ENCODE measurements around the gene KHK.

The KHK gene

GRCh38 chr2:27067385-27067784 is 19.2 kb upstream of the KHK start:
- H3K36me3 ChIP-seq (ENCODE audit: control insufficient read depth, insufficient read depth, low read length), result peaks cover 21% of the 10 kb centered on the region
- no peaks in the 10 kb centered on the region for H3K27me3 ChIP-seq (replicated peaks; ENCODE audit: control insufficient read depth, insufficient read depth, low read length)
- no peak for DNase-seq (ENCODE audit: extremely low read depth, insufficient read length)
- TF ChIP-seq CTCF (IDR thresholded peaks at IDR 0.05; ENCODE audit: insufficient read depth, low read length, poor library complexity, severe bottlenecking), result no peak
- no peak overlapping the region for H3K4me3 ChIP-seq (replicated peaks; ENCODE audit: low read depth, low read length)

- no peaks in the 10 kb centered on the region for H3K27me3 ChIP-seq (replicated peaks; ENCODE audit: control insufficient read depth, insufficient read depth, low read length)
- DNase-seq (ENCODE audit: extremely low read depth, insufficient read length), result no peak
- TF ChIP-seq CTCF (IDR thresholded peaks at IDR 0.05; ENCODE audit: insufficient read depth, low read length, poor library complexity, severe bottlenecking), result no peak
- no peak overlapping the region for H3K4me3 ChIP-seq (replicated peaks; ENCODE audit: low read depth, low read length)
- H3K36me3 ChIP-seq (ENCODE audit: control insufficient read depth, insufficient read depth, low read length), result peaks cover 21% of the 10 kb centered on the region
Observed at GRCh38 chr2:27069436-27069835, 17.1 kb upstream of the KHK start.

GRCh38 chr2:27069961-27070618 is 16.5 kb upstream of the KHK start:
- no peak for TF ChIP-seq CTCF (IDR thresholded peaks at IDR 0.05; ENCODE audit: insufficient read depth, low read length, poor library complexity, severe bottlenecking)
- peaks cover 21% of the 10 kb centered on the region for H3K36me3 ChIP-seq (ENCODE audit: control insufficient read depth, insufficient read depth, low read length)

GRCh38 chr2:27070653-27071276 is 15.8 kb upstream of the KHK start:
- Histone ChIP-seq H3K4me3 (replicated peaks; ENCODE audit: low read depth, low read length) (peak overlapping the region; percentile 99), H3K36me3 (ENCODE audit: control insufficient read depth, insufficient read depth, low read length) (peaks cover 19% of the 10 kb centered on the region), H3K27me3 (replicated peaks; ENCODE audit: control insufficient read depth, insufficient read depth, low read length) (no peaks in the 10 kb centered on the region)
- TF ChIP-seq CTCF (IDR thresholded peaks at IDR 0.05; ENCODE audit: insufficient read depth, low read length, poor library complexity, severe bottlenecking), result no peak
- DNase-seq (ENCODE audit: extremely low read depth, insufficient read length), result no peak

More at GRCh38 chr2:27069961-27070618, 16.5 kb upstream of the KHK start:
- Histone ChIP-seq H3K27me3 (replicated peaks; ENCODE audit: control insufficient read depth, insufficient read depth, low read length) (no peaks in the 10 kb centered on the region), H3K4me3 (replicated peaks; ENCODE audit: low read depth, low read length) (peak overlapping the region; percentile 99)
- no peak for DNase-seq (ENCODE audit: extremely low read depth, insufficient read length)

- no peak for TF ChIP-seq CTCF (IDR thresholded peaks at IDR 0.05; ENCODE audit: insufficient read depth, low read length, poor library complexity, severe bottlenecking)
- Histone ChIP-seq H3K27me3 (replicated peaks; ENCODE audit: control insufficient read depth, insufficient read depth, low read length) (no peaks in the 10 kb centered on the region), H3K4me3 (replicated peaks; ENCODE audit: low read depth, low read length) (peak within 1 kb of the TSS; percentile 99), H3K36me3 (ENCODE audit: control insufficient read depth, insufficient read depth, low read length) (peaks cover 16% of the 10 kb centered on the region)
- DNase-seq (ENCODE audit: extremely low read depth, insufficient read length), result peak; percentile 95
Observed at GRCh38 chr2:27071277-27071989, 15.1 kb upstream of the KHK start, which contains the start of gene OST4. TSS of gene OST4 (minus strand) at chr2:27071654.

All from GM06990 (cell line).